HG03108 (cell line): ENCODE data around the gene SH3BP2.
A peak's percentile ranks its signal among the peaks of the same experiment; 100 is the strongest.

Experiments used
- ATAC-seq: cut with Tn5 transposase; IDR thresholded peaks from one replicate; pipeline ENCODE4 v1.9.1; 2021; ENCODE audit warnings: moderate library complexity; ENCODE audit not compliant: unreplicated experiment

Gene SH3BP2

GRCh38 chr4:2802618-2803531, 10.0 kb downstream of the SH3BP2 start:
- ATAC-seq: no peak

GRCh38 chr4:2803624-2804448, 11.0 kb downstream of the SH3BP2 start:
- ATAC-seq: no peak

- no peak for ATAC-seq
Measured at GRCh38 chr4:2804449-2804972, 11.6 kb downstream of the SH3BP2 start.

- ATAC-seq: no peak
Measured at GRCh38 chr4:2804973-2805501, 12.2 kb downstream of the SH3BP2 start.

GRCh38 chr4:2805712-2806389, 13.0 kb downstream of the SH3BP2 start:
- ATAC-seq: no peak

GRCh38 chr4:2806390-2807355, 13.8 kb downstream of the SH3BP2 start:
- no peak for ATAC-seq

DNA sequence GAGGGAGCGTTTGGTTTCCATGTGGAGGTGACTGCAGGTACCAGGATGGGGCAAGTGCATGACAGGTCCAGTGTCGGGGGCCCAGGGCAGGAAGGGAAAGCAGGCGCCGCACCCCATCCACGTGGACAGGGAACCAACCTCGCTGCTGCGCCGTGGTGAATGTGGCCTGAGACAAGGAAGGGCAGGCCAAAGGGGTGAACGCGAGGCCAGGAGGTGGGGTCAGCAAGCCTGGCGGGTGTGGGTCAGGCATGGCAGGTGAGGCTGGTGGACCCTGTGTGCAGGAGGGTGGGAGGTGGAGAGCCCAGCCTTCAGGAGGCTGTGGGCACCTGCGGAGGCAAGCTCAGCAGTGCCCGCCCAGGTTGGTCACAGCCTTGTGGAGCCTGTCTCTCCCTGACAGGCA, 14.7 kb downstream of the SH3BP2 start:
- ATAC-seq: no peak

DNA sequence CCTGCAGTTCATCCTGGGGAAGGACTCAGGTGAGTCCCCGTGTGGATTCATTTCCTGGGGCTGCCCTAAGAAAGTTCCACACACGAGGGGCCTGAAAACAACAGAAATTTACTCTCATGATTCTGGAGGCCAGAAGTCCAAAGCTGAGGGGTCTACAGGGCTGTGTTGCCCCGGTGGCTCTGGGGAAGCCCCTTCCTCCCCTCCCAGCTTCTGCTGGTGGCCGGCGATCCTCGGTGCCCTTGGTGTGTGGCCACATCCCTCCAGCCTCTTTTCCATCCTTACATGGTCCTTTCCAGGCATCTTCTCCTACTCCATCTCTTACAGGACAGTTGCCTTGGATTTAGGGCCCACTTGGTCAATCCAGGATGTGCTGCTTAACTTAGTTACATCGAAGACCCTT, 15.1 kb downstream of the SH3BP2 start:
- ATAC-seq: no peak

DNA sequence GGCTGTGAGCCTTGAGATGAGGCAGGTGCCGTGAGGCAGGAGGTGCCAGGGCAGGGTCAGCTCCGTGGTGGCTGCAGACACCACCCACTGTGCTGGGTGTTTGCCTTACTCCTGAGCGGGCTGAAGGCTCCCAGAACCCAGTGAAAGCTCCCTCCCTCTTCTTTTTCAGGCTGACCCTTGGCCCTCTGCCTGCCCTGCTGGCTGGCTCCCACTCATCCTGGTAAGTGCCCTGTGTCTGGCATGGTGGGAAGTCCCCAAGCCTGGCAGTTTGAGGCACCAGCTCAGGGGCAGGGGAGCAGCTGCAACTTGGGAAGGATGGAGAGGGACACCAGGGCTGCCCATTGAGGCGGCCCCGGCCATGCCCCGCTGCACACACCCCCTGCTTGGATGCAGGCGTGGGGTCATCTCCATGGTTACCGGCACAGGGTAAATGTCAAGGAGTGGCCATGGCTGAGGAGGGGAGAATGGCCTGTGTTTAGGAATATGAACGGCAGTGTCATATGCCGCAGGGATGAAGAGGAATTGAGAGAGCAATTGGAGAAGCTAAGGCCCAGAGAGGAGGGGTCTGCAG, 16.8 kb downstream of the SH3BP2 start:
- ATAC-seq: no peak

- ATAC-seq: no peak
Measured at GRCh38 chr4:2810388-2810787, 17.5 kb downstream of the SH3BP2 start.

DNA sequence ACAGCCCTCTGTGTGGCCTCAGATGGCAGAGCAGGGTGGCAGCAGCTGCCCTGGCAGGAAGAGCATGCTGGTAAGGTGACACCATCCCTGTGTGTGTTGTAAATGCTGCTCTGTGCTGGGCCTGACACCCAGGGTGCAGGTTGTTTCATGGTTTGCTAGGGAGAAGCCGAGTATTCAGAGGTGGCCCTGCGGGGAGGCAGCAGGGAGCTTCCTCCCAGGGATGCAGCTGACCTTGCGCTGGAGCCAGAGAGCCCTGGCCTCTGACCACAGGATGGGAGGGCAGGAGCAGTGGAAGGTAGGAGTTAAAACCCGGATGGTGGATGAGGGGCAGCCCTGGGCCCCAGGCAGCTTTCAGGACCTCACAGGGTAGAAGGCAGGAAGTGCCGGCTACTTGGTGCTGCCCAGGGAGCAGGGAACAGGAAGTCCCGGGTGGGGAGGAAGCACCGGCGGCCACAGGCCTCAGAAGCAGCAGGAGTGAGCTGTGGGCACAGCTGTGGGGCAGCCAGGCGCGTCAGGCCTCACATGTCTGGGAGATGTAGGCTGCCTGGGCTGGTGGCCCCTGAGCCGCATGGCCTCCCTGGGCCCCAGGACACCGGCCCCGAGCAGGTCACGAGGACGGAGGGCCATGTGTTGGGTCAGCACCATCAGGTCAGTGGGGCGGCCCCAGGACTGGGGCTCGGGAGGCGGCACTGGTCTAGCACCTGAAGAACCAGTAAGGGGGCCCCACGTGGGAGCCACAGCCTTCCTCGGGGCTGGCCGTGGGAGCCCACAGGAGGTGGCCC, 19.1 kb downstream of the SH3BP2 start:
- ATAC-seq: peak; percentile 78

- ATAC-seq: no peak
Measured at GRCh38 chr4:2812612-2813354, 19.9 kb downstream of the SH3BP2 start.

GRCh38 chr4:2813446-2814405, 20.8 kb downstream of the SH3BP2 start:
- ATAC-seq: no peak

- no peak for ATAC-seq
Measured at GRCh38 chr4:2814627-2815270, 21.9 kb downstream of the SH3BP2 start.

DNA sequence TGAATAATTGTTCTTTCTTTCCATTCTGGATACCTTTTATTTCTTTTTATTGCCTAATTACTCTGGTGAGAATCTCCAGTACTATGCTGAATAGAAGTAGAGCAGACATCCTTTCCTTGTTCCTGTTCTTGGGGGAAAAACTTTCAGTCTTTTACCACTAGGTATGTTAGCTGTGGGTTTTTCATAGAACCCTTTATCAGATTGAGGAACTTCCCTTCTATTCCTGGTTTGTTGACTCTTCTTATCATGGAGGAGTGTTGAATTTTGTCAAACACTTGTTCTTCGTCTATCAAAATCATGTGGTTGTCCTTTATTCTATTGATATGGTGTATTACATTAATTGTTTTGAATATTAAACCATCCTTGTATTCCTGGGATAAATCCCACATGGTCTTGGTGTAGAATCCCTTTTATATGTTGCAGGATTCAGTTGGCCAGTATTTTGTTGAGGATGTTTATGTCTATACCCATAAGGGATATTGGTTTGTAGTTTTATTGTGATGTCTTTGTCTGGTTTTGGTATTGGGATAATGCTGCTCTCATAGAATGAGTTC, 23.6 kb downstream of the SH3BP2 start:
- ATAC-seq: no peak

- no peak for ATAC-seq
Measured at GRCh38 chr4:2817137-2817536, 24.3 kb downstream of the SH3BP2 start.
